CD4-positive, alpha-beta T cell treated with Interleukin-6 for 4 hours (primary cell): ENCODE results near the gene ZSWIM3.
A peak's percentile ranks its signal among the peaks of the same experiment; 100 is the strongest.

Experiments
- DNase-seq: peaks from one replicate; pipeline ENCODE4 v3.0.0-alpha.2; 2020; ENCODE audit warnings: mixed read lengths

The ZSWIM3 gene

GRCh38 chr20:45910670-45911485 lies 53.5 kb downstream of the ZSWIM3 start:
- DNase-seq = peak; percentile 89

- peak; percentile 42 for DNase-seq
Measured at GRCh38 chr20:45911486-45912343, 54.3 kb downstream of the ZSWIM3 start, which contains the start of gene PLTP. Gene PLTP, minus strand, starts transcription at chr20:45912155. Its CDS starts 703 bp downstream, at chr20:45911452.

GRCh38 chr20:45912344-45912682 lies 54.9 kb downstream of the ZSWIM3 start:
- no peak for DNase-seq

- DNase-seq = no peak
Measured at GRCh38 chr20:45913116-45913515, 55.7 kb downstream of the ZSWIM3 start.

- DNase-seq = no peak
Measured at GRCh38 chr20:45917790-45918141, 60.4 kb downstream of the ZSWIM3 start.

GRCh38 chr20:45918182-45918737 lies 60.8 kb downstream of the ZSWIM3 start:
- DNase-seq = no peak

- DNase-seq = no peak
Measured at GRCh38 chr20:45918779-45919537, 61.5 kb downstream of the ZSWIM3 start.

GRCh38 chr20:45919542-45920399 lies 62.4 kb downstream of the ZSWIM3 start:
- DNase-seq = no peak

- DNase-seq = no peak
Measured at GRCh38 chr20:45920462-45921336, 63.3 kb downstream of the ZSWIM3 start.

- DNase-seq = no peak
Measured at GRCh38 chr20:45921337-45922189, 64.1 kb downstream of the ZSWIM3 start.

- DNase-seq = no peak
Measured at GRCh38 chr20:45924391-45925261, 67.2 kb downstream of the ZSWIM3 start.

GRCh38 chr20:45925821-45926506 lies 68.5 kb downstream of the ZSWIM3 start:
- DNase-seq = no peak

- no peak for DNase-seq
Measured at GRCh38 chr20:45926731-45927070, 69.3 kb downstream of the ZSWIM3 start.

- DNase-seq = no peak
Measured at GRCh38 chr20:45927071-45927878, 69.9 kb downstream of the ZSWIM3 start.
